Left renal pelvis (tissue), 4 donors: ENCODE measurements around the gene TMEM163. TPM values are rescaled to one million over a fixed set of nuclear protein-coding genes. Genes with fewer than 3 reads are reported as not detected.
"Not testable (repeated sequence)": the region's sequence is repeated elsewhere in the genome, so short reads cannot be mapped to it uniquely, and the experiment has no call there.

Experiments used
- DNase-seq, 4 donors: peaks; one replicate each; pipeline ENCODE4 v3.0.0-alpha.2; 2013; ENCODE audit warnings: low read depth in 4 of 4, low spot score in 3 of 4
- polyA plus RNA-seq, 4 donors: library from polyadenylated mRNA; unstranded; fragments of 120-200 nt; gene quantifications; one replicate each; pipeline ENCODE4 v1.2.1, GENCODE V29; 2013; ENCODE audit not compliant: insufficient read length in 4 of 4

The TMEM163 gene
- polyA plus RNA-seq, 4 donors, result 1.2 to 2.9 (median 2.0) TPM

DNA sequence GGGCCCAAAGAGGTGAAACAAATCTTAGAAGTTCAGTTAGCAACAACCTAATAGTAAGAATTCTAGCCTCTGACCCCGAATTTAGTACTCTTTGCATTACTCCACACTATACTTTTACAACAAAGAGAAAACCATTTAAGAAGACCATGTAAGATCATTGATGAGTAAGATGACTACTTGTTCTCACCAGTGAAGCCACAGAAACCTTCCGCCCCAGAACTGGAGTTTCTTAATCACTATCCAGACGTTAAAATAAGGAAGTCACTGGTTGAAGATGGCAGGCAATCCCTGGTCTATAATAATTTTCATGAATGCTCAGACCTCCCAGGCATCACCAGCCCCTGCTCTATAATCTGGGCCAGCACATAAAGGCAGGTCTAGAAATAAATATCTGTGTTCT is 95.0 kb downstream of the TMEM163 start:
- DNase-seq, result no peak

DNA sequence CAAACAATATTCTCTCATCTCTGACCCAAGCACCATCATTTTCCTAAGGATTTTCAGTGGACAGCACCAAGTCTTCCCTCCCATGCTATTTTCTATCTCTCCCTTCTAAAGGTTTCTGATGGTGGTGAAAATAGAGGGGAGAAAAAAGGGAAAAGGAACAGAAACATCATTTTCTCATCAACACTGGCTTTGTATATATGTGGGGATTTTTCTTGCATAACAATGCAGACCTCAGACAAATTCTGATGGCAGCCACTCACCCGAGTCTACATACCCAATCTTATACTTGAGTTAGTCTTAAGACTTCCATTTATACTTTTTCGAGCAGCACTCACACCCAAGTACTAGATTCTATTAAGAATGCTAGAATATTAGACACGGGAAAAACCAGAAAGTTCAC is 95.8 kb downstream of the TMEM163 start:
- DNase-seq, result no peak

DNA sequence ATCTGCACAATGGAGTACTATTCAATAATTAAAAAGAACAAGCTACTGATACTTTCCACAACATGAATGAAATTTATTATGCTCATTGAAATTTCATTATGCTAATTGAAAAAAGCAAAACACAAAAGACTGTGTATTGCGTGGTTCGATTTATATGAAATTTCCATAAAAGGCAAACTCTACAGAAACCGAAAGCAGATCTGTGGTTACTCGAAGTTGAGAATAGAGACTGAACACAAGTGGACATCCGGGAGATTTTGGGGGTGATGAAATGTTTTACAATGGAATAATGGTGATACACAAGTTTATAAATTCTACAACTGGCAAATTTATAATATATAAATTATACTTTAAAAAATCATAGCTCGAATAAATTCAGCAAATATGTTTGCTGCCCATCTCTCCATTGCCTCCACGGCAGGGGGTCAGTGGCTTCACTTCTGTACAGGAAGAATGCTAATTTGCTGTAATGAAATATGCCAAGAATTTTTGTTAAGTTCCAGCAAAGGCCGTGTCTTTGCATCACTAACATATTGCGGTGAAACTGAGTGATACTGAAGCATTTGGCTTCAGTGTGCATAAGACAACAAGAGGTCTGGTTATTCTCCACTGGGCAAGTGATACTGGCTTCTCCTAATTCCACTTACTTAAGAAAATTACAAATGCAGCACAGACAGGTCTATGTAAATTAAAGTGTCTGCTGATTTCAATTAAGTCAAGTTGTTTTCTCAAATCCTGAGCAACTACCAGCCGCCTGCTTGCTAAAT is 96.7 kb downstream of the TMEM163 start:
- DNase-seq, result no peak

DNA sequence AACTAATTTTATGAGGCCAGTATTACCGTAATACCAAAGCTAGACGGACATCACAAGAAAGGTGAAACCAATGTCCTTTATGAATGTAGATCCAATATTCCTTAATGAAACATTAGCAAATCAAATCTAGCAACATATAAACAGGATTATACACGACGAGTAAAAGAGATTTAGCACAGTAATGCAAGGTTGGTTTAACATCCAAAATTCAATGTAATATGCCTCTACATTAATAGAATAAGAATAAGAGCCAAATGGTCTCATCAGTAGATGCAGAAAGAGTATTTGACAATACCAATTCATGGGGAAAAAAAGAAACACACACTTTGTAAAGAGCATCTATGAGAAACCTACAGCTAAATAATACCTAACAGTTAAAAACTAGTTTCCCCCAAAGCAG is 99.5 kb downstream of the TMEM163 start:
- DNase-seq, result no peak

DNA sequence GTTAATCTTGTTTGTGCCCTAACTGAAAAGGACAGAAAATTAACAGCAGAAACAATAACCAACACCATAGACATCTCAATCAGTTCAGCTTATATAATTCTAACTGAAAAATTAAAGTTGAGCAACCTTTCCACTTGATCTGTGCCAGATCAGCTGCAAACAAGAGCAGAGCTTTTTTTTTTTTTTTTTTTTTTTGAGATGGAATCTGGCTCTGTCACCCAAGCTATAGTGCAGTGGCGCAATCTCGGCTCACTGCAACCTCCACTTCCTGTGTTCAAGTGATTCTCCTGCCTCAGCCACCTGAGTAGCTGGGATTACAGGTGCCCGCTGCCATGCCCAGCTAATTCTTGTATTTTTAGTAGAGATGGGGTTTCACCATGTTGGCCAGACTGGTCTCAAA is 103.3 kb downstream of the TMEM163 start:
- not testable (repeated sequence) for DNase-seq

DNA sequence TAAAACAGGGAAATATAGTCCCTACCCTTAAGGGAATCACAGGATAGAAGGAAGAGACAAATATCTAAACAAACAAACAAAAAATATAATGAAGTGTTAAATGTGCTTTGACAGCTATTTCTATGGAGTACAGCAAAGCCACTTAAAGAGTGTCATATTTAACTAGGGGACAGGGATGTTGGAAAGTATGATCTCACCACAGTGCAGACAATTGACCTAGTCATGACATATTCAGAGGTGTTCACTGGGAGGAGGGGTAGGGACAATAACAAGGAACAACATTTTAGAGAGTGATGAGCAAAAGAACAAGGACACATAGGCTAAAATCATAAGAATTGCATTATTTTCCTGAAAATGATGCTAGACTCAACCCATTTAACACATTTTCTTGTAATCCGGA is 107.5 kb downstream of the TMEM163 start:
- DNase-seq, result no peak

DNA sequence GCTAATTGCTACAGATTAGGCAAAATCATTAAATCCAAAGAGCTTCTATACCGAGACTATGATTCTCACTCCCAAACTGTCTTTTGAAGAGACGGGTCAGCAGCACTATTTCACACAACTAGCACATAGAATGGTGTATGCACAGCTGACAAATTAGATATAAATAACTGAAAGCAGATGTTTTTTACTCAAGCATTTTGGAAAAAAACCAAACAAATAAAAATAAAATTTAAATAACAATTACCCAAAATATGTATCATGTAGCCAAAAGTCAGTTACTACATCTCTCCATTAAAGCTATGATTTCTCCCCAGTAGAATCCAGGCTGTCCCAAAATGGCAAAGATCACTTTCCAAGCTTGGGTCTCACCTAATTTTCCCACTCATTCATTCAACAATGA is 107.9 kb downstream of the TMEM163 start:
- no peak for DNase-seq

DNA sequence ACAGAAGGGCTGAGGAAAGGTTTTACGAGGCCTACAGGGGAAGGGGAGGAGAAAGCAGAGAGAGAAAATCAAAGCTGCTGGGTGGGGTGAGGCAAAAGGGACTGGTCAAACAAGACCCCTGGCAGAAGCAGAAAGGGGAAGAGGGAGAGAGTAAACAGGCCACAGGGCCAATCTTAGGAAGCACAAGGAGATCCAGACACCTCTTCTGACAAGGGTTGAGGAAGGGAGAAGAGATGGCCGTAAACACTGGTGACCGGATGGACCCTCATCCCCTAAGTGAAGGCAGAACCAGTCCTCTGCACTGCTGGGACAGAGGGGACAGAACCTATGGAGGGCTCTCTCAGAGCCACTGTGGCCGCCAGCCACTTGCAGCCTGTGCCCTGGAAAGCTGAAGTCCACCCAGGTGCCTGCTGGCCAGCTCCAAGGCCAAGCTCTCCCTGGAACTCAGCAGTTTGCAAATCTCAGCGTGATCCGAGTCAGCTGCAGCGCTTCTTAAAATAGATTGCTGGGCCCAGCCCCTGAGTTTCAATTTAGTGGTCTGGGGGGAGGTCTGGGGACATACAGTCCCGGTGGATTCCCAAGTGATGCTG is 108.8 kb downstream of the TMEM163 start:
- no peak for DNase-seq

DNA sequence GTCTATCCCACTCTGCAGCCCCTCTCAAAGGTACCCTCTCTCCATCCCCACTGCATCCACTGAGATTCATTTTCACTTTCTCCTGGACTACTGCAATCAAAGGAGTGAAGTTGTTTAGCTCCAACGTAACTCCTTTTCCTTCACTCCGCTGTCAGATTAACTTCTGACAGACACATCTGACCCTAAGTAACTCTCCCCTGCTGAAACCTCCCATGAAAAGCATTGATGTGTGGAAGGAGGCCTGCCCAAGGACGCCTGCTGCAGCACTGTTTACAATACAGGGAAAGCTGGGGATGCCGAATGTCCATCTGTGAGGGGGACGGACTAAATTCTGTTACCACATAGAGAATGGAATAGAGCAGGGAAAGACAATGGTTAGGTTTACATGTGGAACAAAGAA is 114.8 kb downstream of the TMEM163 start:
- peak in 1 of 4 donors; percentile 21 for DNase-seq

DNA sequence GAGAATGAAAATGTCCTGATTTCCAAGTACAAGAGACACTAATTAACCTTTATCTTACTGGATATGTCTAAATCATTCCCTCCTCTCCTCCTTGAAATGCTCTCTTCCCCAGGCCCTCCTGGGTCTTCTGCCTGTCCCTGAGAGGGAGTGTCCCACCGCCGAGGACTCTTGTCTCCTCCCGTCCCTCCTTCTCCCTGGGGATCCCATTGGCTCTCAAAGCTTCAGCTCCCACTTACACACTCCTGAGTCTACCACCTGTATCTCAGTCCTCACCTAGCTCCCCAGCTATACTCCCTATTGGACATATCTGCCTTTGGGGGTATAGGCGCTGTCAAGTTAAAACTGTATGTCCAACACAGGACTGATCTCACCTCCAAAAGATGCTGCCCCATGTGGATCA is 116.1 kb downstream of the TMEM163 start:
- no peak for DNase-seq

DNA sequence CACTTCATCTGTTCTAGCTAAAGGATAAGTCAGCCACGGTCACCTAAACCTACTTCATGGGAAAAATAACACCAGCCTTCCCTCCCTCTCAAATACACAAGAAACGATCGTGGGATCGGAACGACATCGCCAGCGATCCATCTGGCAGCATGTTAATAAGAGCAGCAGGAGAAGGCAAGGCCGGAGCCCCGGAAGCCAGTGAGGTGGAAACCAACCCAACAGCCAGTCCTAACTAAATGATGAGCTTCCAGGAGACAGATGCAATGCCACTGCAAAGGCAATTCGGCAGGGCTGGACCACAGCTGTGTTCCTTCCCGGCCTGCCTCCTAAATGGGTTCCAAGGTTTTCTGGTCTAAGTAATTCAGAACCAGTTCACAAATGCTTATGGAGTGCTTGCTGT is 117.5 kb downstream of the TMEM163 start:
- DNase-seq, result no peak

DNA sequence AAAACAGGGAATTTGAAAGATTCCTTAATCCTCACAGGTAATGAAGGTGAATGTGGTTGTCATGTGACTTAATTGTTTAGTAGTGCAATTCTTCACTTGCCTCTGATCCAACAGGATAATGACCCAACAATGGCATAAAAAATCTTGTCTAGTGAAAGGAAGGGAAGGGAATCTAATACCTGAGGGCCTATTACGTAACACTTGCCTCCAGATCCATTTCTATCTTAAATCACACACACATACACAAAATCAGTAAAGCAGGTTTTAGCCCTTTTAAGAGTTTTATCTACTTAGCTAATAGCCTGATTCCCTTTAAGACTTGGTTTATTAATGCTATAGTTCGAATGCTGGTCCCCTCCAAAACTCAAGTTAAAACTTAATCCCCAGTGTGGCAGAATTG is 118.6 kb downstream of the TMEM163 start:
- no peak for DNase-seq

DNA sequence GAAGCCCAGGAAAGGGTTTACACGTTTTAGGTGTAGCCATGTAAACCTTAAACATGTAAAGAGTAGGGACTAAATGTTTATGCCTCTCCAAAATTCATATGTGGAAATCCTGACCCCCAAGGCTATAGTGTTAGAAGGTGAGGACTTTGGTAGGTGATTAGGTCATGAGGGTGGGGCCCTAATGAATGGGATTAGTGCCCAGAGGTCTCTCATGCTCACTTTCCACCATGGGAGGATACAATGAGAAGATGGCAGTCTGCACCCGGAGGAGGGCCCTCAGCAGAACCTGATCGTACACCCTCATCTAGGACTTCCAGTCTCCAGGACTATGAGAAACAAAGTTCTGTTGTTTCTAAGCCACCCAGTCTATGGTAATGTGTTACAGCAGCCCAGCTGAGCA is 119.6 kb downstream of the TMEM163 start:
- no peak for DNase-seq

DNA sequence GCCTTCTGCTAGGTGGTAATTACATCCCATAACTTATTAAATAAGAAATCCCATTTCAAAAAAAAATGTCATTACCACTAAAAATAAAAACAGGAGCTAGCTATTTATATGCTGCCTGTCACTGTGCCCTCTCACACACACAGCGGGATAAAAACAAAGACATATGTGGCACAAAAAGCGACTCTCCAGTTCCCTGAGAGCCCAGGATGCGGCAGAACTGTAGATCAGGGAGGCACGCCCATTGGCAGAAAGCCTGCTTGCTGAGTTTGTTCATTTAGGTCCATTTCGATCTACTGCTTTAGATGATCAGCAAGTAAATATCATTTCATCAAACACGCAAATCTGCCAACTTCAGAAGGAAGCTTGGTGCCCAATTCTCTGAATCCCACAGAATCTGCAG is 124.4 kb downstream of the TMEM163 start:
- no peak for DNase-seq

DNA sequence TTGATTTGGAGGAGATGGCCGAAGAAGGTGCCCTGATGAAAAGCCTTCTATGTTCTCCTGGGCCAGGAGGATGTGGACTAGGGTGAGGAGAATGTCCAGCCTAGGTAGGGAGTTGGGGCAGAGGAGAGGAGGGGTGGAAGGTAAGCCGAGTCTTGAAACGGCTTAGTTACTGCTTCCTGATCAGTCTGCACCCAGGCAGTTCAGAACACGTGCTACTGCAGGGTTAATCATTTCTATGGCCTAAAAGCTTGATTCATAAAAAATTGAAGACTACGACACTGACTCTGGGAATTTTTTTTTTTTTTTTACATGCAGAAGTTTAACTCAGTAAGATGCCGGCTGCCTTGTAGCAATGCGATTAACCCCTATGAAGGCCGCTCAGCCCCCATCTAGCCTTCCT is 125.3 kb downstream of the TMEM163 start:
- no peak for DNase-seq

DNA sequence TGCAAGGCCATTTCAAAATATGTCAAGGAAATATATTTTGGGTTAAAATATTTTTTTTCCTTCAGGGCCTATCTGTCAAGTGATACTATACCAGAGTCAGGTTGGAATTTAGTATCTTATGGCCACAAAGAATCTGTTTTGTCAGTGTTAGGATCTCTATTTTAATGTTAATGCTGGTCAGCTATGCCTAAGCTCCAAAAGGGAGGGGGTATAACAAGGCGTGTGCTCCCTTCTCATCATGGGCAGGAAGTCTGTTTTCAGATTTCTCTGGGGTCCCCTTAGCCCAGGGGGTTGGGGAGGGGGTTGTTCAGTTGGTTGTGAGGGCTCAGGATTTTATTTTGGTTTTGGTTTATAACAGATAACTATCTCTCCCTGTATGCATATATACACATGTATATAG is 126.4 kb downstream of the TMEM163 start:
- DNase-seq, result no peak

DNA sequence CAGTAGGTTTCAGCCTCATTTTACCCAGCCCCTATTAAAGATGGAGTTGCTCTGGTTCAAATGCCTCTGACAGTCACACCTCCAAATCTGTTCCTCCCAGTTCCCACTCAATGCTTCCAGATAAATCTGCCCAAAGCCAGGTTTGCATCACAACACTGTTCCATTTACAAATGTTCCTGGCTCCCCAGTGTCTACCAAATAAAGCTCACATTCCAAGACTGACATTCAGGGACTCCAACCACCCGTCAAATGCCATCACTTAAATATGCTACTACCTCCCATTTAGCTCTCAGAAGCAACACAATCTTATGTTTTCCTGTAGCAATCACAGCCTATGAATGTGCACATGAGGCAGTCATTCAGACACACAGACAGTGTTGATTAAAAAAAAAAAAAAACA is 127.3 kb downstream of the TMEM163 start:
- DNase-seq, result no peak

DNA sequence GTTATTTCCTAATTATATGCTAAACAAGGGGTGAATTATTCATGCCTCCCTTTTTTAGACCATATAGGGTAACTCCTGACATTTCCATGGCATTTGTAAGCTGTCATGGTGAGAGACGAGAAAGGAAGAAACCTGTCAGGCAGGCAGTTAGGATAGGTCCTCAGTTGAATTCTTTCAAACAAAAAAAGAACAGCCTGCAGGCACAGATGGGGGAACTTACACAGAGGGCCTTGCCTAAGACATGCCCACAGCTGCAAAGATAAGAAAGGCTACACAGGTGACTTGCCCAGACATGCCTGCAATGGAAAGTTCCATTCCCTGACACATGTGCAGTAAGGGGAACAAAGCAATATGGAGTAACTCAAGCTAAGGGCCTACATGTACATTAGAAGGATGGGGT is 128.1 kb downstream of the TMEM163 start:
- no peak for DNase-seq

DNA sequence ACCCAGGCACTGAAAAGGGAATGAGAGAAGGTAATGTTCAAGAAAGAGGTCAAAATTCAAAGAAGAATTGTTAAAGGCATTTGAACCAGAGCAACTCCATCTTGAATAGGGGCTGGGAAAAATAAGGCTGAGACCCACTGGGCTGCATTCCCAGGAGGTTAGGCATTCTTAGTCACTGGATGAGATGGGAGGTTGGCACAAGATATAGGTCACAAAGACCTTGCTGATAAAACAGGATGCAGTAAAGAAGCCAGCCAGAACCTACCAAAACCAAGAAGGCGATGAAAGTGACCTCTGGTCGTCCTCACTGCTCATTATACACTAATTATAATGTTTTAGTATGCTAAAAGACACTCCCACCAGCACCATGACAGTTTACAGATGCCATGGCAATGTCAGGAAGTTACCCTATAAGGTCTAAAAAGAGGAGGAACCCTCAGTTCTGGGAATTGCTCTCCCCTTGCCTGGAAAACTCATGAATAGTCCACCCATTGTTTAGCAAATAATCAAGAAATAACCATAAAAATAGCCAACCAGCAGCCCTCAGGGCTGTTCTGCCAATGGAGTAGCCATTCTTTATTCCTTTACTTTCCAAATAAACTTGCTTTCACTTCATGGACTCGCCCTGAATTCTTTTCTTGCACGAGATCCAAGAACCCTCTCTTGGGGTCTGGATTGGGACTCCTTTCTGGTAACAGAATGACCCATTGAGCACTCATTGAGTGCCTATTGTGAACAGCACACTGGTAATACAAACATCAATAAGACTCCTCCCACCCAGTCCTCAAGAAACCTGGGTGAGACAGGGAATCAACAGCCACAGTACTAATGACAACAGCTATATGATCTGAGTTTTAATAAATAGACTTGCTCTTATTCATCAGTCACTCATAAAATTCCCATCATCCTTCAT is 129.4 kb downstream of the TMEM163 start:
- DNase-seq, result not testable (repeated sequence)

DNA sequence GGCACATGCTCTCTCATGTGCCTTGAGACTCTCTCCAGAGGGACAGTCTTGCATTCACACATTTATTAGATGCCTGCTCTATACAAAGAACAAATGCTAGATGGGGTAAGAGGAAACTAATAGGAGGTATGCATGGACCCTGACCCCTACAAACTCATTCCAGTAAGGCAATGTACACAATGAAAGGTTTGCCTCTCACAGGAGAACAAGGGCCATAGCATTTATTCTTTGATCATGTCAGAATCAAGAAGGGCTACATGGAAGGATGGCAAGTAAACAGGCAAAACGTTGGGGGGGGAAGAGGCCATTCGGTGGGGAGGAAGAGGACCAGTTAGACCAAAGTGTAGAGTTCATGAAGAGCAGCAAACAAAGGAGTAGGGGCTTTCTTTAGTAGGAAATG is 130.2 kb downstream of the TMEM163 start:
- no peak for DNase-seq

DNA sequence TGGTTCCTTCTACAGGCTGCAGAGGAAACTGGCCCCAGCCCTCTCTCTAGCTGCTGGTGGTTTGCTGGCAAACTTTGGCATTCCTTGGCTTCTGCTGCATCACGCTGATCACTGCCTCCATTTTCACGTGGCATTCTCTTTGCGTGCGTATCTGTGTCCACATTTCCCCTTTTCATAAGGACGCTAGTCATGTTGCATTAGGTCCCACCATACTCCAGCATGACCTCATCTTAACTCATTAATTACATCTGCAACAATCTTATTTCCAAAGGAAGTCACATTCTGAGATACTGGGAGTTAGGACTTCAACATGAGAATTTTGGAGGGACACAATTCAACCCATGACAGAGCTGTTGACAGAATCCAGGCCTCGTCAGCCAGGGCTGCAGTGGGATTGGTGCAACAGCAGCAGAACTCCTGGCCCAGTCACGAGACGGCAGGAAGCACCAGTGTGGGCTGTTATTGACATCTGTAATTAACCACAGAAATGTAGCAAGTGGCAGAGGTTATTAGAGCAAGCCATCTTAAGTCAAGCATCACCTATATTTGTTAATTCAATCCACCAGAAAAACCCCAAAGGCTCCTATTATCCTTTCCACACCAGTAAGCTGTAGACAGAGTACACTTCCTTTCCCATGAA is 132.4 kb downstream of the TMEM163 start:
- DNase-seq, result no peak
